ENCODE results near the gene P3H2. TPM values are rescaled to one million over a fixed set of nuclear protein-coding genes. Genes with fewer than 3 reads are reported as not detected.
"Not testable (repeated sequence)": the region's sequence is repeated elsewhere in the genome, so short reads cannot be mapped to it uniquely, and the experiment has no call there.

Gene P3H2
- total and polyA plus RNA-seq, 2 donors: 9.8 to 12.7 TPM

GRCh38 chr3:189982321-189982945, 138.3 kb downstream of the P3H2 start:
- Histone ChIP-seq H3K4me1 (ENCODE audit: insufficient read depth) (no peaks in the 10 kb centered on the region), H3K27ac (ENCODE audit: low read depth) (no peak overlapping the region), H3K4me3 (ENCODE audit: low read depth, low read length) (no peak overlapping the region), H3K36me3 (ENCODE audit: insufficient read depth) (no peaks in the 10 kb centered on the region)
- no peak for DNase-seq (ENCODE audit: extremely low spot score)
- 66% methylated on average over 5 of the region's 5 CpGs for WGBS

- no peaks in the 10 kb centered on the region for H3K4me1 ChIP-seq (ENCODE audit: insufficient read depth)
- no peaks in the 10 kb centered on the region for H3K36me3 ChIP-seq (ENCODE audit: insufficient read depth)
- H3K27ac ChIP-seq (ENCODE audit: low read depth): no peak overlapping the region
- no peak overlapping the region for H3K4me3 ChIP-seq (ENCODE audit: low read depth, low read length)
- no peak for DNase-seq (ENCODE audit: extremely low spot score)
Measured at GRCh38 chr3:189981668-189982067, 139.0 kb downstream of the P3H2 start.

GRCh38 chr3:189978753-189979152, 141.9 kb downstream of the P3H2 start:
- no peak for DNase-seq (ENCODE audit: extremely low spot score)
- no peaks in the 10 kb centered on the region for H3K4me1 ChIP-seq (ENCODE audit: insufficient read depth)
- H3K36me3 ChIP-seq (ENCODE audit: insufficient read depth): no peaks in the 10 kb centered on the region
- no peak overlapping the region for H3K4me3 ChIP-seq (ENCODE audit: low read depth, low read length)
- WGBS: 80% methylated on average over 3 of the region's 3 CpGs
- H3K27ac ChIP-seq (ENCODE audit: low read depth): no peak overlapping the region

- no peaks in the 10 kb centered on the region for H3K36me3 ChIP-seq (ENCODE audit: insufficient read depth)
- WGBS: 92% methylated on average over 5 of the region's 5 CpGs
- H3K4me1 ChIP-seq (ENCODE audit: insufficient read depth): no peaks in the 10 kb centered on the region
- no peak for DNase-seq (ENCODE audit: extremely low spot score)
- H3K27ac ChIP-seq (ENCODE audit: low read depth): no peak overlapping the region
- no peak overlapping the region for H3K4me3 ChIP-seq (ENCODE audit: low read depth, low read length)
Measured at GRCh38 chr3:189977174-189977573, 143.5 kb downstream of the P3H2 start.

- no peak overlapping the region for H3K27ac ChIP-seq (ENCODE audit: low read depth)
- no peaks in the 10 kb centered on the region for H3K4me1 ChIP-seq (ENCODE audit: insufficient read depth)
- no peak overlapping the region for H3K4me3 ChIP-seq (ENCODE audit: low read depth, low read length)
- 55% methylated on average over 4 of the region's 4 CpGs for WGBS
- H3K36me3 ChIP-seq (ENCODE audit: insufficient read depth): no peaks in the 10 kb centered on the region
- DNase-seq (ENCODE audit: extremely low spot score): no peak
Measured at GRCh38 chr3:189975391-189975990, 145.2 kb downstream of the P3H2 start.

GRCh38 chr3:189974359-189974758, 146.3 kb downstream of the P3H2 start:
- no peak for DNase-seq (ENCODE audit: extremely low spot score)
- Histone ChIP-seq H3K4me1 (ENCODE audit: insufficient read depth) (no peaks in the 10 kb centered on the region), H3K27ac (ENCODE audit: low read depth) (no peak overlapping the region), H3K4me3 (ENCODE audit: low read depth, low read length) (no peak overlapping the region), H3K36me3 (ENCODE audit: insufficient read depth) (no peaks in the 10 kb centered on the region)
- 88% methylated on average over 12 of the region's 12 CpGs for WGBS

GRCh38 chr3:189967254-189967865, 153.3 kb downstream of the P3H2 start:
- H3K4me3 ChIP-seq (ENCODE audit: low read depth, low read length): no peak overlapping the region
- no peak overlapping the region for H3K27ac ChIP-seq (ENCODE audit: low read depth)
- WGBS: 31% methylated on average over 5 of the region's 5 CpGs
- H3K4me1 ChIP-seq (ENCODE audit: insufficient read depth): no peaks in the 10 kb centered on the region
- DNase-seq (ENCODE audit: extremely low spot score): no peak
- H3K36me3 ChIP-seq (ENCODE audit: insufficient read depth): no peaks in the 10 kb centered on the region

GRCh38 chr3:189966843-189967242, 153.9 kb downstream of the P3H2 start:
- no peak for DNase-seq (ENCODE audit: extremely low spot score)
- WGBS: 42% methylated on average over 5 of the region's 5 CpGs
- Histone ChIP-seq H3K4me1 (ENCODE audit: insufficient read depth) (no peaks in the 10 kb centered on the region), H3K4me3 (ENCODE audit: low read depth, low read length) (no peak overlapping the region), H3K27ac (ENCODE audit: low read depth) (no peak overlapping the region), H3K36me3 (ENCODE audit: insufficient read depth) (no peaks in the 10 kb centered on the region)

GRCh38 chr3:189964623-189965332, 155.9 kb downstream of the P3H2 start:
- DNase-seq (ENCODE audit: extremely low spot score): no peak
- Histone ChIP-seq H3K36me3 (ENCODE audit: insufficient read depth) (no peaks in the 10 kb centered on the region), H3K4me3 (ENCODE audit: low read depth, low read length) (no peak overlapping the region), H3K27ac (ENCODE audit: low read depth) (no peak overlapping the region), H3K4me1 (ENCODE audit: insufficient read depth) (no peaks in the 10 kb centered on the region)
- 85% methylated on average over 9 of the region's 9 CpGs for WGBS

- H3K27ac ChIP-seq (ENCODE audit: low read depth): no peak overlapping the region
- H3K36me3 ChIP-seq (ENCODE audit: insufficient read depth): no peaks in the 10 kb centered on the region
- H3K4me1 ChIP-seq (ENCODE audit: insufficient read depth): no peaks in the 10 kb centered on the region
- no peak for DNase-seq (ENCODE audit: extremely low spot score)
- H3K4me3 ChIP-seq (ENCODE audit: low read depth, low read length): no peak overlapping the region
- 96% methylated on average over 4 of the region's 4 CpGs for WGBS
Measured at GRCh38 chr3:189962466-189962865, 158.2 kb downstream of the P3H2 start.

- Histone ChIP-seq H3K36me3 (ENCODE audit: insufficient read depth) (no peaks in the 10 kb centered on the region), H3K4me3 (ENCODE audit: low read depth, low read length) (no peak overlapping the region), H3K27ac (ENCODE audit: low read depth) (no peak overlapping the region), H3K4me1 (ENCODE audit: insufficient read depth) (no peaks in the 10 kb centered on the region)
- WGBS: 2% methylated on average over 8 of the region's 8 CpGs
- DNase-seq (ENCODE audit: extremely low spot score): peak; percentile 76
Measured at GRCh38 chr3:189961522-189962161, 159.1 kb downstream of the P3H2 start.

- DNase-seq (ENCODE audit: extremely low spot score); H3K27ac ChIP-seq (ENCODE audit: low read depth); H3K4me3 ChIP-seq (ENCODE audit: low read depth, low read length); H3K36me3 ChIP-seq (ENCODE audit: insufficient read depth); H3K4me1 ChIP-seq (ENCODE audit: insufficient read depth): not testable (repeated sequence)
- 67% methylated on average over 10 of the region's 10 CpGs for WGBS
Measured at GRCh38 chr3:189961086-189961485, 159.6 kb downstream of the P3H2 start.

GRCh38 chr3:189954733-189955665, 165.7 kb downstream of the P3H2 start:
- Histone ChIP-seq H3K4me1 (ENCODE audit: insufficient read depth) (no peaks in the 10 kb centered on the region), H3K4me3 (ENCODE audit: low read depth, low read length) (no peak overlapping the region), H3K27ac (ENCODE audit: low read depth) (no peak overlapping the region), H3K36me3 (ENCODE audit: insufficient read depth) (no peaks in the 10 kb centered on the region)
- 80% methylated on average over 7 of the region's 7 CpGs for WGBS
- no peak for DNase-seq (ENCODE audit: extremely low spot score)

All from urinary bladder (tissue), 4 donors.